Measurements from ENCODE around the gene RSRP1. TPM values are rescaled to one million over a fixed set of nuclear protein-coding genes. Genes with fewer than 3 reads are reported as not detected.

RSRP1 gene
- total RNA-seq, 1 experiment from 2014 or later = 82.9 TPM

DNA sequence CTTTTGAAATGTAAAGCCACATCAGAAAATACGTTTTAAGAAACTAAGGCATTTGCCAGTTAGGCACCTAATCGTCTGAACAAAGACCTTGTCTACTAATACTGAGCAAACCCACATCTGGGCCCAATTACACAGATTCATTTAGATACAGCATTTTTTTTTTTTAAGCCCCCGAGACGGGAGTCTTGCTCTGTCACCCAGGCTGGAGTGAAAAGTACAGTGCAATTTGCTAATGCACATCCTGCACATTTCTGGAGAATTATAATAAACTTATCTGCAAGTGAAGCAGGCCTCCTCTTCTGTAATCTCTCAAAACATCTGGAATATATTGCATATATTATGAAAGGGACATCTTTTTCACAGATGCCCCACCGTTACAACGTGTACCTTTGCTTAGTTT lies 3.3 kb downstream of the RSRP1 start:
- peaks cover 17% of the 10 kb centered on the region; the same call in 1 of the 2 replicates for H4K20me1 ChIP-seq (ENCODE audit: insufficient read depth)
- H3K4me1 ChIP-seq (ENCODE audit: control insufficient read depth in 1 of 2, insufficient read depth in 2 of 2, low read length in 2 of 2) = peaks cover 21 to 34% of the 10 kb centered on the region in 2 experiments
- POLR2A ChIA-PET = interaction anchor here (2.1 kb wide), 1 partner anchor 11 kb away, joined by 8 read pairs; the partner anchor contains the start of gene SYF2
- no peak overlapping the region for H3K9ac ChIP-seq (ENCODE audit: low read length)
- H3K27ac ChIP-seq (ENCODE audit: low read depth, low read length) = no peak overlapping the region
- no peaks in the 10 kb centered on the region for H3K9me2 ChIP-seq (ENCODE audit: insufficient read depth)
- BruUV-seq (replicated peaks) = no TSS peak
- no peaks in the 10 kb centered on the region for H3K9me3 ChIP-seq (ENCODE audit: control insufficient read depth in 1 of 2, insufficient read depth in 1 of 2, low read depth in 1 of 2, low read length in 2 of 2)
- CTCF ChIA-PET = no interaction called here
- H3K27me3 ChIP-seq (ENCODE audit: insufficient read depth, low read length) = no peaks in the 10 kb centered on the region
- TF ChIP-seq CEBPB (IDR thresholded peaks at IDR 0.05; ENCODE audit: low read depth) = no peak
- H3K79me2 ChIP-seq (ENCODE audit: insufficient read depth, low read length) = peaks cover 55% of the 10 kb centered on the region
- intact Hi-C loops (cut with micrococcal nuclease) = no loop called here
- peaks cover 18 to 34% of the 10 kb centered on the region in 2 experiments for H3K36me3 ChIP-seq (ENCODE audit: control insufficient read depth in 1 of 2, insufficient read depth in 2 of 2, low read length in 2 of 2)
- no peak for ATAC-seq
- no peak overlapping the region for H3K4me3 ChIP-seq (replicated peaks in 1 of 2; ENCODE audit: low read depth in 1 of 2, low read length in 2 of 2)
- DNase-seq (ENCODE audit: low read depth, low spot score) = no peak
- RAD21 ChIA-PET (ENCODE audit: low non-redundant PET in 1 of 2, low total read pairs in 2 of 2, uncharacterized antibody in 2 of 2, unreplicated experiment in 2 of 2) = no interaction called here
- no peak overlapping the region for H2AFZ ChIP-seq (ENCODE audit: low read depth, low read length, poor library complexity, severe bottlenecking)
- no peak overlapping the region for H3K4me2 ChIP-seq (ENCODE audit: low read length)

DNA sequence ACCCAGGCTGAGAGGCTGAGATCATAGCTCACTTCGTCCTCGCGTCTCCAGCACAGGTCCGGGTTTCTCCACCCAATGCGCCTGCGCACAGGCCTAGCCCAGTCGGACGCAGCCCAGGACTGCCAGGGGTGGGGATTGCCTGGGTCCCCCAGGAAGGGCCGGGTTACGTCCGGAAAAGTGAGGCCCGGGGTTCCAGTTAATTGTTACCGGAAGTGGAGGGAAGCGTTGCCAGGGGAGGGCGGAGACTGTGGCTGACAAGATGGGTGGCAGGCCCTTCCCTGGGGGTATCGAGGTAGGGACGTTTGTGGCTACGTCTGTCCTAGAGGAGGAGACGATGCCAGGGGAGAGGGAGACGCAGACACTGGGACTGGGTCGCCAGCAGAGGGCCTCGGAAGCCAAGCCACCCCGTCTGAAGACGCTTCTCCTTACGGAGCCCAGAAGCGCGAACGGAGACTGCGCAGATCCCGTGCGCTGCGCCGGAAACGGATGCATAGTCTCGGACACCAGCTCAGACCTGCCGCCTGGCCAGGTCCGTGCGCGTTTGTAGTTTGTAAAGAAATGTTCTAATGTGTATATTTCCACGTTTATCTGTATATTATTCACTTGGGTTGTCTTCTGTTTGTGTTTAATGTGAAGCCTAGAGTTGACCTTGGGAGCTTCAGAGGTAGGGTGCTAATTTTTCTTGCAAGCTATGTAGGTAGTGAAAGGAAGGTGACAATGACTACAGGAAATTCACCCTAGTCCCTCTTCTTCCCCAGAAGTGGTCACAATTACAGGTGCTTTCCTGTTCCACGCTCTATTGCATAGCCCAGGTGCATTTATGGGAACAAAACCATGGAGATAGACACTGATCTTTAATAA lies 7.3 kb downstream of the RSRP1 start:
- H3K79me2 ChIP-seq (ENCODE audit: insufficient read depth, low read length) = peaks cover 32% of the 10 kb centered on the region
- peaks cover under 1% of the 10 kb centered on the region; the same call in 1 of the 2 replicates for H4K20me1 ChIP-seq (ENCODE audit: insufficient read depth)
- no peak overlapping the region for H2AFZ ChIP-seq (ENCODE audit: low read depth, low read length, poor library complexity, severe bottlenecking)
- H3K4me1 ChIP-seq (ENCODE audit: control insufficient read depth in 1 of 2, insufficient read depth in 2 of 2, low read length in 2 of 2) = peaks cover 30 to 41% of the 10 kb centered on the region in 2 experiments
- peak overlapping the region; percentile 65 for H3K9ac ChIP-seq (ENCODE audit: low read length)
- no peaks in the 10 kb centered on the region for H3K27me3 ChIP-seq (ENCODE audit: insufficient read depth, low read length)
- TSS peak; percentile 54 for BruUV-seq (replicated peaks)
- peak; percentile 92 for DNase-seq (ENCODE audit: low read depth, low spot score)
- POLR2A ChIA-PET = interaction anchor here (0.6 to 1.0 kb wide), 2 partner anchors 9 to 1754 kb away, joined by 3 to 4 read pairs; partner anchors contain the start of gene TRNP1
- no peaks in the 10 kb centered on the region for H3K9me3 ChIP-seq (ENCODE audit: control insufficient read depth in 1 of 2, insufficient read depth in 1 of 2, low read depth in 1 of 2, low read length in 2 of 2)
- ATAC-seq = peak; percentile 88
- peak overlapping the region; percentile 78 for H3K4me2 ChIP-seq (ENCODE audit: low read length)
- TF ChIP-seq FOSL1 (IDR thresholded peaks at IDR 0.05; ENCODE audit: low read depth) (no peak), POLR2A (IDR thresholded peaks at IDR 0.05; ENCODE audit: borderline replicate concordance, extremely low read depth, insufficient read depth, insufficient read length) (peak; percentile 71), ELF1 (IDR thresholded peaks at IDR 0.05; ENCODE audit: borderline replicate concordance, low read depth) (no peak), EGR1 (IDR thresholded peaks at IDR 0.05; ENCODE audit: low read depth) (no peak), ZFX (IDR thresholded peaks at IDR 0.05) (peak; percentile 44; the same call in 1 of the 2 replicates), YY1 (IDR thresholded peaks at IDR 0.05; ENCODE audit: extremely low read depth, insufficient replicate concordance, low read depth, low read length) (peak; percentile 8), TCF7L2 (IDR thresholded peaks at IDR 0.05; ENCODE audit: borderline replicate concordance, extremely low read depth, insufficient read depth, insufficient read length) (peak; percentile 4), SP1 (IDR thresholded peaks at IDR 0.05; ENCODE audit: low read depth) (no peak), JUND (IDR thresholded peaks at IDR 0.05) (no peak), POLR2AphosphoS5 (IDR thresholded peaks at IDR 0.05; ENCODE audit: low read depth, low read length) (peak; percentile 94)
- TF ChIP-seq, protein P1, sequence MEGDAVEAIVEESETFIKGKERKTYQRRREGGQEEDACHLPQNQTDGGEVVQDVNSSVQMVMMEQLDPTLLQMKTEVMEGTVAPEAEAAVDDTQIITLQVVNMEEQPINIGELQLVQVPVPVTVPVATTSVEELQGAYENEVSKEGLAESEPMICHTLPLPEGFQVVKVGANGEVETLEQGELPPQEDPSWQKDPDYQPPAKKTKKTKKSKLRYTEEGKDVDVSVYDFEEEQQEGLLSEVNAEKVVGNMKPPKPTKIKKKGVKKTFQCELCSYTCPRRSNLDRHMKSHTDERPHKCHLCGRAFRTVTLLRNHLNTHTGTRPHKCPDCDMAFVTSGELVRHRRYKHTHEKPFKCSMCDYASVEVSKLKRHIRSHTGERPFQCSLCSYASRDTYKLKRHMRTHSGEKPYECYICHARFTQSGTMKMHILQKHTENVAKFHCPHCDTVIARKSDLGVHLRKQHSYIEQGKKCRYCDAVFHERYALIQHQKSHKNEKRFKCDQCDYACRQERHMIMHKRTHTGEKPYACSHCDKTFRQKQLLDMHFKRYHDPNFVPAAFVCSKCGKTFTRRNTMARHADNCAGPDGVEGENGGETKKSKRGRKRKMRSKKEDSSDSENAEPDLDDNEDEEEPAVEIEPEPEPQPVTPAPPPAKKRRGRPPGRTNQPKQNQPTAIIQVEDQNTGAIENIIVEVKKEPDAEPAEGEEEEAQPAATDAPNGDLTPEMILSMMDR (IDR thresholded peaks at IDR 0.05 in 2 of 3, conservative IDR thresholded peaks at IDR 0.05 in 1 of 3; ENCODE audit: borderline replicate concordance in 1 of 3, insufficient read depth in 1 of 3, low read depth in 2 of 3, low read length in 2 of 3) = peak in 2 of 3 experiments; percentile 58 to 63; a peak in 4 of 6 replicates
- peak overlapping the region; percentile 51 to 60 for H3K4me3 ChIP-seq (replicated peaks in 1 of 2; ENCODE audit: low read depth in 1 of 2, low read length in 2 of 2)
- intact Hi-C loops (cut with micrococcal nuclease) = no loop called here
- peak overlapping the region; percentile 84 for H3K27ac ChIP-seq (ENCODE audit: low read depth, low read length)
- no peaks in the 10 kb centered on the region for H3K9me2 ChIP-seq (ENCODE audit: insufficient read depth)
- RAD21 ChIA-PET (ENCODE audit: low non-redundant PET in 1 of 2, low total read pairs in 2 of 2, uncharacterized antibody in 2 of 2, unreplicated experiment in 2 of 2) = interaction anchor here in 1 of 2 experiments (0.6 to 0.7 kb wide), 2 partner anchors 279 to 391 kb away, joined by 3 read pairs; no protein-coding TSS in a partner anchor
- CTCF ChIA-PET = interaction anchor here (0.7 to 1.5 kb wide), 8 partner anchors 9 to 558 kb away, joined by 3 to 5 read pairs (median 4); no protein-coding TSS in a partner anchor
- peaks cover 15 to 29% of the 10 kb centered on the region in 2 experiments for H3K36me3 ChIP-seq (ENCODE audit: control insufficient read depth in 1 of 2, insufficient read depth in 2 of 2, low read length in 2 of 2)
